ENCODE measurements around the gene SLC29A3.

- TF ChIP-seq CTCF (optimal IDR thresholded peaks at IDR 0.05 in 1 of 3, IDR thresholded peaks at IDR 0.05 in 1 of 3, conservative IDR thresholded peaks at IDR 0.05 in 1 of 3; ENCODE audit: extremely low read depth in 1 of 3, insufficient read depth in 2 of 3, low read length in 3 of 3) (no peak), EZH2 (IDR thresholded peaks at IDR 0.05; ENCODE audit: low read length) (no peak)
These were observed 36.8 kb downstream of the SLC29A3 start for GRCh38 chr10:71355886-71356285.
